Fibroblast of pulmonary artery (primary cell): Measurements from ENCODE around the gene GRIK4.
"Not testable (repeated sequence)": the region's sequence is repeated elsewhere in the genome, so short reads cannot be mapped to it uniquely, and the experiment has no call there.

Source experiments
- DNase-seq: peaks from one replicate; pipeline ENCODE4 v3.0.0-alpha.2; 2010; ENCODE audit warnings: low read depth
- H3K4me3 ChIP-seq: replicated peaks from 2 replicates; pipeline ENCODE4 v1.5.1; 2011; ENCODE audit warnings: low read depth, mild to moderate bottlenecking, control low read depth, low read length, moderate library complexity
- CTCF ChIP-seq: IDR thresholded peaks from 2 replicates; pipeline ENCODE4 v1.5.1; 2011; ENCODE audit warnings: mild to moderate bottlenecking, control low read depth, low read length, inconsistent platforms; ENCODE audit errors: missing control alignments

Gene GRIK4

GRCh38 chr11:120618399-120618798 lies 106.9 kb downstream of the GRIK4 start:
- no peak for DNase-seq
- H3K4me3 ChIP-seq, result no peak overlapping the region
- TF ChIP-seq CTCF, result no peak

- no peak overlapping the region for H3K4me3 ChIP-seq
- TF ChIP-seq CTCF, result peak; percentile 33
- peak; percentile 44 for DNase-seq
These were observed 110.8 kb downstream of the GRIK4 start for GRCh38 chr11:120622189-120622875.

- H3K4me3 ChIP-seq, DNase-seq: not testable (repeated sequence)
These were observed 113.4 kb downstream of the GRIK4 start for GRCh38 chr11:120624992-120625391.

- no peak for DNase-seq
- TF ChIP-seq CTCF, result no peak
- H3K4me3 ChIP-seq, result no peak overlapping the region
These were observed 114.0 kb downstream of the GRIK4 start for GRCh38 chr11:120625565-120625964.

- no peak for DNase-seq
- H3K4me3 ChIP-seq, result no peak overlapping the region
- TF ChIP-seq CTCF, result no peak
These were observed 115.2 kb downstream of the GRIK4 start for GRCh38 chr11:120626791-120627190.

- H3K4me3 ChIP-seq, result no peak overlapping the region
- DNase-seq, result no peak
- no peak for TF ChIP-seq CTCF
These were observed 116.0 kb downstream of the GRIK4 start for GRCh38 chr11:120627327-120628163.

GRCh38 chr11:120629407-120630080 lies 118.0 kb downstream of the GRIK4 start:
- TF ChIP-seq CTCF, result no peak
- no peak for DNase-seq
- H3K4me3 ChIP-seq, result no peak overlapping the region
